Thyroid gland (tissue), 4 donors: ENCODE measurements around the gene SMIM3. TPM values are rescaled to one million over a fixed set of nuclear protein-coding genes. Genes with fewer than 3 reads are reported as not detected.

Source experiments
- DNase-seq, 2 donors: peaks; one replicate each; pipeline ENCODE4 v3.0.0-alpha.2; 2019
- H3K27ac ChIP-seq, 3 donors: fragments of 200-600 bp; sonication (generic); 1 replicate in 2 of 3; 2 replicates in 1 of 3; pipeline ENCODE4 v1.5.1; 2016 to 2019; ENCODE audit warnings: mild to moderate bottlenecking in 1 of 3, moderate library complexity in 1 of 3
- H3K27me3 ChIP-seq: fragments of 200-600 bp; sonication (generic); one replicate; pipeline ENCODE4 v1.5.1; 2019
- H3K36me3 ChIP-seq, 2 donors: fragments of 200-600 bp; sonication (generic); one replicate each; pipeline ENCODE4 v1.5.1; 2016 to 2019
- H3K4me1 ChIP-seq, 2 donors: fragments of 200-600 bp; sonication (generic); one replicate each; pipeline ENCODE4 v1.5.1; 2017 to 2019
- H3K4me3 ChIP-seq, 3 donors: fragments of 200-600 bp; sonication (generic); replicated peaks in 1 of 3; 1 replicate in 2 of 3; 2 replicates in 1 of 3; pipeline ENCODE4 v1.5.1; 2016; ENCODE audit warnings: mild to moderate bottlenecking in 1 of 3
- H3K9me3 ChIP-seq: fragments of 200-600 bp; sonication (generic); one replicate; pipeline ENCODE4 v1.5.1; 2017
- CTCF ChIP-seq, 6 experiments: fragments of 200-600 bp in 3 of 6; fragments of 450-650 bp in 3 of 6; sonication (generic) in 3 of 6; IDR thresholded peaks; one replicate each; pipeline ENCODE4 v1.5.1; 2016 to 2019; ENCODE audit warnings: antibody characterized with exemption in 6 of 6, mild to moderate bottlenecking in 2 of 6, inconsistent platforms in 1 of 6, moderate library complexity in 1 of 6
- POLR2A ChIP-seq, 2 donors: fragments of 450-650 bp; IDR thresholded peaks; one replicate each; pipeline ENCODE4 v1.6.1; 2017; ENCODE audit warnings: antibody characterized with exemption in 2 of 2, mild to moderate bottlenecking in 2 of 2, moderate library complexity in 1 of 2
- WGBS, 2 donors: methylation state at CpG; one replicate each; pipeline ENCODE4 v1.1.5; 2017; 5-methylcytosine and 5-hydroxymethylcytosine counted together
- intact Hi-C: fragments of 100-400 bp; cut with DNase I; formaldehyde crosslinking; loops from one replicate; pipeline ENCODE4 v1.15.1; 2023
- total RNA-seq, 4 donors: library from RNA; depleted of rRNA; stranded (reverse); fragments of >200 nt; gene quantifications; one replicate each; pipeline ENCODE4 v1.2.3, GENCODE V29; 2016

The SMIM3 gene
- total RNA-seq, 4 donors from 2014 or later = 17.8 to 47.3 (median 24.1) TPM

- DNase-seq = peak; percentile 21 to 30
- TF ChIP-seq POLR2A (IDR thresholded peaks at IDR 0.05) = no peak
- TF ChIP-seq CTCF (IDR thresholded peaks at IDR 0.05) = no peak
- H3K9me3 ChIP-seq = no peaks in the 10 kb centered on the region
- peaks cover 26 to 32% of the 10 kb centered on the region in 2 donors for H3K4me1 ChIP-seq
- no peaks in the 10 kb centered on the region for H3K27me3 ChIP-seq
- H3K27ac ChIP-seq = peak overlapping the region; percentile 62 to 88 (median 82)
- intact Hi-C loops = loop anchor here (5.0 kb wide), 1 partner anchor 80 kb away; the partner anchor contains the start of gene RBM22
- no peak overlapping the region for H3K4me3 ChIP-seq
- WGBS, 2 donors = 78 to 84% methylated on average over 9 to 10 of the region's 10 CpGs
- no peaks in the 10 kb centered on the region for H3K36me3 ChIP-seq
These were observed 3.4 kb downstream of the SMIM3 start for GRCh38 chr5:150781706-150782614.

- H3K4me3 ChIP-seq = no peak overlapping the region
- DNase-seq = no peak
- WGBS, 2 donors = 67 to 70% methylated on average over 3 of the region's 3 CpGs
- no peaks in the 10 kb centered on the region for H3K9me3 ChIP-seq
- no peaks in the 10 kb centered on the region for H3K36me3 ChIP-seq
- H3K4me1 ChIP-seq = peaks cover 26 to 32% of the 10 kb centered on the region in 2 donors
- H3K27ac ChIP-seq = peak overlapping the region; percentile 25 to 88 (median 82)
- intact Hi-C loops = loop anchor here (5.0 kb wide), 1 partner anchor 81 kb away; the partner anchor contains the start of gene RBM22
- no peaks in the 10 kb centered on the region for H3K27me3 ChIP-seq
- TF ChIP-seq CTCF (IDR thresholded peaks at IDR 0.05) = no peak
- TF ChIP-seq POLR2A (IDR thresholded peaks at IDR 0.05) = no peak
These were observed 4.3 kb downstream of the SMIM3 start for GRCh38 chr5:150782850-150783249.

- Histone ChIP-seq H3K4me3 (no peak overlapping the region), H3K4me1 (peaks cover 26 to 32% of the 10 kb centered on the region in 2 donors), H3K36me3 (no peaks in the 10 kb centered on the region), H3K27ac (peak overlapping the region; percentile 73 to 88 (median 82)), H3K9me3 (no peaks in the 10 kb centered on the region), H3K27me3 (no peaks in the 10 kb centered on the region)
- peak; percentile 68 to 75 for DNase-seq
- intact Hi-C loops = loop anchor here (5.0 kb wide), 1 partner anchor 81 kb away; the partner anchor contains the start of gene RBM22
- WGBS, 2 donors = 0 to 2% methylated on average over 7 of the region's 7 CpGs
- TF ChIP-seq CTCF (IDR thresholded peaks at IDR 0.05) = no peak
- peak in 1 of 2 donors; percentile 16 for TF ChIP-seq POLR2A (IDR thresholded peaks at IDR 0.05)
These were observed 4.9 kb downstream of the SMIM3 start for GRCh38 chr5:150783422-150783928.

- no peak overlapping the region for H3K4me3 ChIP-seq
- H3K36me3 ChIP-seq = no peaks in the 10 kb centered on the region
- WGBS, 2 donors = 93 to 98% methylated on average over 1 of the region's 1 CpG
- TF ChIP-seq CTCF (IDR thresholded peaks at IDR 0.05) (no peak), POLR2A (IDR thresholded peaks at IDR 0.05) (no peak)
- no peaks in the 10 kb centered on the region for H3K27me3 ChIP-seq
- no peaks in the 10 kb centered on the region for H3K9me3 ChIP-seq
- no peak overlapping the region for H3K27ac ChIP-seq
- intact Hi-C loops = no loop called here
- no peak for DNase-seq
- H3K4me1 ChIP-seq = peaks cover 12 to 33% of the 10 kb centered on the region in 2 donors
These were observed 7.4 kb downstream of the SMIM3 start for GRCh38 chr5:150785950-150786349.

- Histone ChIP-seq H3K4me3 (no peak overlapping the region), H3K36me3 (no peaks in the 10 kb centered on the region), H3K4me1 (peaks cover 12 to 33% of the 10 kb centered on the region in 2 donors), H3K27ac (no peak overlapping the region), H3K27me3 (no peaks in the 10 kb centered on the region), H3K9me3 (no peaks in the 10 kb centered on the region)
- DNase-seq = no peak
- 83 to 88% methylated on average over 1 of the region's 1 CpG for WGBS, 2 donors
- TF ChIP-seq POLR2A (IDR thresholded peaks at IDR 0.05) (no peak), CTCF (IDR thresholded peaks at IDR 0.05) (no peak)
- intact Hi-C loops = no loop called here
These were observed 8.3 kb downstream of the SMIM3 start for GRCh38 chr5:150786876-150787275.
